NOMO-1 treated with DMSO at 0.1 percent for 48 hours (cell line): ENCODE data around the gene PTPRE.

Experiments
- DNase-seq: peaks from one replicate; lab custom pipeline; 2025; ENCODE audit not compliant: unreplicated experiment; lab: John Stamatoyannopoulos, UW

Gene PTPRE

DNA sequence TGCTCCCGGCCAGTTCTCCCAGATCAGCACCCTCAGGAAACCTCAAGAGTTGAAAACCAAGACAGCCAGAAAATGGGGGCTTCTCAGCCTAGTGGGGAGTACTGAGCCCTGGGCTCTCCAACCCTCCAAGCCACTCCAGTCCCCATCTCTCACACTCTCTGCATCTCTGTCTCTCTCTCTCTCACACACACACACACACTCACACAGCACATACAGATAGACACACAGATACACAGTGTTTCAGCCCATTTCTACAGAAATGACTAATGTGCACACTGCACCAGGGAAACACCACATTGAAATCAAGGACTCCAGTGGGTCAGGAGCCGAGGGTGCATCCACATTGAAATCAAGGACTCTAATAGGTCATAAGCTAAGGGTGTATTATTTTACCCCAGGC, 111.8 kb downstream of the PTPRE start:
- no peak for DNase-seq

DNA sequence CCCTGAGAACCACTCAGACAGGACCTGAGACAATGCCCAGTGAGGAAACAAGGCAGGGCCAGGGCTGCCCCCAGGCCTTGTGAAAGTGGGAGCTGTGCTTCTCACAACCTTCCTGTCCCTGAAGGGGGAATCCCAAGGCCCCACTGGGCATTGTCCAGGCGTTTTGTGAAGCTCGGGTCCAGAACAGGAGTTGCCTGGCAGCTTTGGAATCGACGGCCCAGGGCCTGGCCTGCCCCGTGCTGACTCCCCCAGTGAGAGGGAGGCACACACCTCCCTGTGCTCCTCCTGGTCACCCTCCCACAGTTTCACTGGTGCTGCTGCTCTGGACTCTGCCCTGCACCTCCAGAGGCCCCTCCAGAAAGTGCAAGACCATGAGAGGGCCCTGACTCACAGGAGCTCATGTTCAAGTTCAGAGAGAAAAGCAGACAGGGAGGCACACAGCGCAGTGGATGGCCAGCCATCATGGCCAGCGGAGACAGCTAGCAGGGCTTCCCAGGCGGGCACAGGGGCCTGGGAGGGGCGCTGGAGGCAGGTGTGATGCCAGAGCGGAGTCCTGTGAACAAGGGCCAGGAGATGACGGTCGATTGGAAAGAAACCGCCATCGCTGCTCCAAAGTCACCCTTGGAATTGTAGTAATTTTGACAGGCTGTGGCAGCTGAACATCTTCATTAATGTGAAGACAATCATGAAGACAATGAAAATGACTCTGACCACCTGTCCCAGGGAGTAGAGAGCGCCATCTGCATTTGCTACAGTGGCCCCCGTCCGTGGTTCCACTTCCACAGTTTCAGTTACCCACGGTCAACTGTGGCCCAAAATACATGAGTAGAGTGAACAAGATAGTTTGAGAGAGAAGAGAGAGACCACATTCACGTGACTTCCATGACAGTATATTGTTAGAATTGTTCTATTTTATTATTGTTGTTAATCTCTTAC, 115.6 kb downstream of the PTPRE start:
- DNase-seq, result no peak

DNA sequence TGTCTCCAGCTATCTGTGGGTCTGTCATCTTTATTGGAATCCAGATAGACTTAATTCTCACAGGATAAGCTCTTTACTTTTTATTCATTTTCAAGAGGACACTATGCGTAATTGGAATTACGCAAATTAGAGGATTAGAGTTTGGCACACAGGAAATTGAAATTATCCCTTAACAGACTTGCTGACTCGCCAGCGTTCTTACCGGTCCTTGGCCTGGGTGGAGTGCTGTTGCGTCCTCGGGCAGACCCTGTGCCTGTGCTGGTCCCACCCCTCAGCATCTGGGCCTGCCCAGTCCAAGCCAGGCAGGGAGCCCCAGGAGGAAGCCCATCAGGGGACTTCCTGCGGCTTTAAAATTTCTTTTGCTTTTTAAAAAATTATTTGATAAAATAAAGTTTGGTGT, 117.5 kb downstream of the PTPRE start:
- DNase-seq, result no peak

DNA sequence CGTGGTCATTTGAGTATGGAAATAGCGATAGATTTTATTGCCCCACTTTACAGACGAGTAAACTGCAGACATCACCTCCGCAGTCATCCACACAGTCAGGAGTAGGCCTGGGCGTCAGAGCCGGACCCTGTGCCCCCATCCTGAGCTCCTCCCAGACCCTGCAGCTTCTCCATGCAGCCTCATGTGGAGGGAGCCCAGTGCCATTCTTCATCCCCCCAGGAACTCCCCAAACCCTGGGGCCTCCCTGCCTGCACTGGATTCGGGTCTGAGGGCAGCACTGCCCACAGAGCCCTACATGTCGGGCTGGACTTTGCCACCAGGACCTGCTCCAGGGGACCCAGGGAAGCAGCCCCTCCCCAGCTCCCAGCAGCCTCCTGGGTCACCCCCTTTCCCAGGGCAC, 118.5 kb downstream of the PTPRE start:
- no peak for DNase-seq

DNA sequence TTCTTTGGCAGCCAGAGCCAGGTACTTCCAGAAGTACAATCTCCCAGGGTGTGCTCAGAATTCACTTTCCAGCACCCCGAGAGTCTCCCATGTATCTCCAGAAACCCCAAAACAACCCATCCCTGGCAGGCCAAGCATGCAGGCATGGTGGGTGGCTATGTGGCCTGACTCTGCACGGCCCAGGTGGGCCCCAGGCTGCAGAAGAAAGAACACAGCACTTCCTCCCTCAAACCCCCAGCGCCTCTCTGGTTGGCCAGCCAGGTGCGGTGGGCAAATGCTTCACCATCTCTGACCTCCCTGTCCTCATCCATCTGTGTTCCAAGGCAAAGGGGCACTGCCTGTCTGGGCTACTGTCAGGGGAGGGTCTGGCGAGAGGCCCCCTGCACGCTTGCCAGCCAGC, 119.0 kb downstream of the PTPRE start:
- DNase-seq, result no peak

DNA sequence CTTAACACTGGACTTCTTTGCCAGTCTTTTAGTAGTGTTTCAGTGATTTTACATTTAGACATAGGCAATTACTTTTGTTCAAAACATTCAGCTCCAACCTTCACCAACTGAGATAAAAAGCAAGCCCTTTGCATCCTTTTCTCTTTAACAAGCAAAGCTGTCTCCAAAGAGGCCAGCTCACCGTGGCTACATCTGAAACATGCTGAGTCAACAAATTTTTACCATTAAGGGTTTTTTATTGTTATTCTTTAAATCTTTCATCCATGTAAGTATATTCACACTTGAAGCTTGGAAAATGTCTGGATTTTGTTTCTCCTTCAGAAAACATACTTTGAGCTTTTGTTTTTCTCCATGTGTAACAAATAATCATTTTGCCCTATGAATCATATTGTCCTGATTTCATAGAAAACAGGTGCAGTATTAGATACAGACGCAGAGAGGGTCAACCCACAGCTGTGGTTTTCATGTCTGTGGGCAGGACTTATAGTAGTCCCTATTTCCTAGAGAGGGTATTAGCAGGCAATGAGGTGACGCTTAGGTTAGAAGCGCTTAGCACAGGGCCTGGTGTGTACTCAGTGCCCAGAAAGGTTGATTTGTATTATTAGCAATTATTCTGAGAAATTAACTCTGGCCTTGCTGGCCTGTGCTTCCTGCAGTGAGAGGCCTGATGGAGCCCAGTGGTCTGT, 119.9 kb downstream of the PTPRE start:
- no peak for DNase-seq

DNA sequence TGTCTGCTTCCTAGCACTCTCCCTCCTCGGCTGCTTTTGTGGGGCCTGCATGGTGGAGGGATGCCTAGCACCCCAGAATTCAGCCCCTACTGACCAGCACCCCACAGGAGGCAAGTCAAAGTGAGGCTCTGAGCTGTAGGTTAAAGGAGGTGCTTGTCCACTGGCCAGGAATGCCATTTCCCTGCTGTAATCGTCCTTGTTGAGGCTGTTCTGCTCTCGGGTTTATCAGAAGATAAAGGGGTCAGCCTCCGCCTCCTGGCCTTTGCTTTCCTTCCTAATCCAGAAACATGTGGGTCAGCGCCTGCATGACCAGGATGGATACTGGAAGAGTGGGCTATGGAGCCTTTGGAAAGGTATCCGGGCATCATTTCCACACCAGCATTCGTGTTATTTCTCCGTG, 120.4 kb downstream of the PTPRE start:
- no peak for DNase-seq

DNA sequence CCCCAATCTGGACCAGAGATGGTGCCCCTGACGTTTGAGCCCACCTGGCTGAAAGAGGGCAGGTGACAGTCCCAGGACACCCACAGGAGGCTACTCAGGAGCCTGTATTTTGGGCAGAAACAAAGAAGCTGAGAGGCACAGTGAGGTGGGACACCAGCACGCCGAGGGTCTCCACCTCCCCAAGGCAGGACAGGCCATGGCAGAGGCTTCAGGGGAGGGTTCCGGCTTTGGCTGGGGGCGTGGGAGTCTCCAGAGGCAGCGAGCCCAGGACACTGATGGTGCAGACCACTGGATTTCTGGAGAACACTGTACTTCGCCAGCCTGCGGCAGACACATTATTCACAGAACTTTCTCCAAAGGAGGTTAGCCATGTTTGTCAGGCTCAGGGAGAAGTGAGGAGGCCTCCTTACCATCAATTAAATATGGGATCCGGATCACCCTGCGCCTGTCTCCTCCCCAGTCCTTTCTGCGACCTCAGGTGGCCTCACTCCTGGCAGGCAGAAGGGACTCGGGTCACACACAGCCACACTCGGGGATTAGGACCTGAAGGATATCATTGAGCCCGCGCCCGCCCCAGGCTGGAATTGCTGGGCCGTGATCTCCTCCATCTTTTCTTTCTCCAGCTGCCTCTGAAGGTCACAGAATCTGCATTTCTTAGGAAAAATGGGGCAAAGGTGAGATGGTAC, 121.1 kb downstream of the PTPRE start:
- no peak for DNase-seq

DNA sequence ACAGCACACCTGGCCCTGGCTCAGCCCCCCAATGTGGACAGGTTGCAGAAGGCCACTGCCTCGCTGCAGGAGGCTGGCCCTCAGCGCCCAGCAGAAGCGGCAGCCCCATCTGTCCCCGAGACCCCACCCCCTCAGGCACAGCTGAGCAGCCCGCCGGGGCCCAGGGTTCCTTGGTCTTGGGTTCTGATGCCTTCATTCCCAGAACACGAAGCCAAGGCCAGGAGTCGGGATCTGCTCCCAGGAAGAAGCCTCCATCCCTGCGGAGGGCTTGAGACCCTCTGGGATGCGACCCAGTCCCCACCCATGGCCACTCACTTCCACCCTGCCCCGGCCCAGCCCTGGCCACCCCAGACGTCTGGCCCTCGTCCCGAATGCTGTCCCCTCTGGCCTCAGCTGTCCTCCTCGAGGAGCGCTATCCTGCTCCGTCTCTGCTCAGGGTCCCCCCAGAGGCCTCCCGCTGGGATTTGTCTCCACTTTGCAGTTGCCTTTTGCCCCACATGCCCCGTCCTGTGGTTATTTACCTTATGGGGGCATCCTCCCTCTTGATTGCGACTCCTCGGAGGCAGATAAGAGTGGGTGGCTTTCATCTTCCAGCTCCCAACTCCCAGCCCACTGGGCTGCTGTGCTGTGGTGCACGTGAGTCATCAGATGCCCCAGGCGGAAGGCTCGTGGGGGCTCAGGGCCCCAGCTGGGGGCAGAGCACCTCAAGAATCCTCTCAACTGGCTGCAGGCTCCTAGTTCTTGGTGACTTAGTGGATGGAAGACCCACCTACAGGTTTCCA, 121.8 kb downstream of the PTPRE start:
- DNase-seq, result no peak

DNA sequence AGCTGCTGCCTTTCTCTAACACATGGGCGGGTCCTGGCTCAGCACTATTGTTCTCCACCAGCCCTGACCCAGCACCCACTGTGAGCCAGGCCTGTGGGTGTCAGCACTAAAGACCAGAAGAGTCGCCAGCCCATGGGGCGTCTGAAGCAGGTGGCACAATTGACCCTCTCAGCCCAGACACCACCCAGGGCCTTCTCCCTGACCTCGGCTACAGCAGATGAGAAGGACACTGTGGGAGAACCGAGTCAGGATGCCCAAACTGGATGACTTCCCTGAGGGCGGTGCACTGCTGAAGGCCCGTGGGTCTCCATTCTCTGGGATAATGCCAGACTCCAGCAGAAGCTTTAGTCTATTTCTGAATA, 122.4 kb downstream of the PTPRE start:
- DNase-seq, result no peak

DNA sequence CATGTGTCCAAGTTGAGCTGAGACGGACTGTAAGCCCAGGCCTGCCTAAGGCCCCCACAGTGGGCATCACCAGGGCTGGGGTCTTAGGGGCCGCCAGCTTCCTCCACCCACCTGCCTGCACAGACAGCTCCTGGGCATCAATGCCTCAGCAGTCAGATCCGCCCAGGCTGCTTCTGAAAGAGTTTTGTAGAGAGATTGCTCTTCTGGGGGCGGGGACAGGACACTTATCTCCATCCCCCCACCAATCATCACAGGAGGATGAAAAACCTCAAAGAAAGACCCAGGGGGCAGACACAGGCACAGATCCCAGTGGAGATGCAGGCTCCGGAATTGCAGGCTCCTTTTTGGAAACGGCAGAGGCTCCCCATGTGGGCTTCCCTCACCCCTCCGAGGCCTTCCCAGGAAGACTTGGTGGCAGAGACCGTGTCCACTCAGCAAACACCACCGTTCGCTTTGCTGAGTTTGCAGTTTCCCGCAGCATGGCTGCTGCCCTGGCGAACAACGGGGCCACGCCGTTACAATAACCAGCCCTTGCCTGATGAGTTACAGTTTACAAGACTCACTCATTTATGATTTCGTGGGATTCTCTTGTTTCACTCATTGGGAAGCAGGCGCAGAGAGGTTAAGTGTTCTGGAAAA, 122.9 kb downstream of the PTPRE start:
- no peak for DNase-seq

DNA sequence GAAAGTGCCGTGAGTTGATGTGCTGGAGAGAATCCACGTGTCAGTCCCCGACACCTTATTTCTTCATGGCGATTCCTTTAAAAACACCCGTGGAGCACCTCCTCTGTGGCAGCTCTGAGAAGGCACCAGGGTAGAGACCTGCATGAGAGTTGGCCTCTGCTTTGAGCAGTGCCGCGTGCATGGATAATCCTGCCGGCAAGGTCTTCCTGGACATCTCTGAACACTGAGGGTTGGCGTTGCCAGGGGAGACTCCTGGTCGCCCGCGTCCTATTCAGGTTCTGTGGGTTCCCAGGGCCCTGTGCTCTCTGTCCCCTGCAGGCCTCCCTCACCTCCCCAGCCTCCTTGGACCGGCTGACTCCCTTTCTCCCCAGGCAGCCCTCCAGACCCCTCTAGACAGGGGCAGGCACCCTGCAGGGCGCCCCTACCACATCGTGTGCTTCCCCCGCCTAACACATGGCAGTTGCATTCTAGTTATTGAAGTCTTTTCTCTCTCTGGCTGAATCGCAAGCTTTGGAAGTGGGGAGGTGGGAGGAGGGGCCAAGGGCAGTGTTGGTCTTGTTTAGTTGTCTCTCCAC, 123.7 kb downstream of the PTPRE start:
- DNase-seq, result no peak

DNA sequence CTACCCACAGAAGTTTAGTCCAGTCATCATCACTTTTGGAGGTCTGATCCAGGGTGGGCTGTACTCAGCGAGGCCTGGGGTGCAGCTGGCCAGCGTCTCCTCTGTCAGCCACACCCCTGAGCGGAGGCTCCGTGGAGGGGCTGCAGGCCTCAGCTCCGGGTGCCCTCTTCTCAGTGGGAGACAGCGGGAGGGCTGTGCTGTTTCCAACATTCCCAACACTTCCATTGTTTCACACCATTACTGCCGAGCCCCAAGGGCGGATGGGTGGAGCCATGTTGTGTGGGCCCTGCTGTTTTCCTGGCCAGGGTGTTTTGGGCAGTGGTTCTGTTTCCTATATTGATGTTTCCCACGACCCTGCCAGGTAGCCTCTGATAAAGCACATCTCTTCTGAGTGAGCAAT, 124.3 kb downstream of the PTPRE start:
- no peak for DNase-seq

DNA sequence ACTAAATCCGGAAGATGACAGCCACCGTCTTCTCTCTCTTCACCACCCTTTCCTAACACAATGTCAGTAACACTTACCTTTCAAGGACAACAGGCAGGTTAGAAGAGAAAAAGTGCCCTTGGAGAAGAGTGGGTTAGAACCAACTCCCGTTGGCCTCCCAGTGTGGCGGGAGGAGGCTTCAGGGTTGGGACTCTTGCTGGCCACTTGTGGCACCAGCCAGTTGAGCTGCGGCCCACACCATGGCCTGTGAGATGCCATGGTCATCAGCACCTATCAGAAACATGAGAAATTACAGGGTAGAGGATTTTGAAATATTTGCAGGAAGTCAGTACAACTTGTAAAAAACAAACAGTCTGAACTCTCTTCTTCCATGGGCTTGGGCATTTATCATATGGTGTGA, 125.6 kb downstream of the PTPRE start:
- no peak for DNase-seq

DNA sequence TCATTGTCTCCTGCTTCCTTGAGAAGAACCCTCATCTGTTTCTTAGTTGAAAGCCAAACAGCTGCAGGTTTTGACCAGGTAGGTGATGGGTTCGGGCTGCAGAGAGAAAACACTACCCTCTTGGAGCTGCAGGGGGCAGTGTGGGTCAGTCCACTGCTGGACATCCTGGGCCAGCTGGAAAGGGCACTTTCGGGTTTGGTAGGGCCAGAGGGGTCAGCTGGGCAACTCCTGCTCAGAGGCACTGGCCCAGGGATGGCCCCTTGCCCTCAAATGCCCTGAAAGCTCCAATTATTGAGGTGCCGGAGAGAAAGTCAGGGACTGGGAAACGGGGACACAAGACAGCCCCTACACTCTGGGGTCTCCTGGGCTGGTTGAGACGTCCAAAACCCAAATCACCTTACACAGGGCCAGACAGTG, 128.7 kb downstream of the PTPRE start:
- peak; percentile 16 for DNase-seq

DNA sequence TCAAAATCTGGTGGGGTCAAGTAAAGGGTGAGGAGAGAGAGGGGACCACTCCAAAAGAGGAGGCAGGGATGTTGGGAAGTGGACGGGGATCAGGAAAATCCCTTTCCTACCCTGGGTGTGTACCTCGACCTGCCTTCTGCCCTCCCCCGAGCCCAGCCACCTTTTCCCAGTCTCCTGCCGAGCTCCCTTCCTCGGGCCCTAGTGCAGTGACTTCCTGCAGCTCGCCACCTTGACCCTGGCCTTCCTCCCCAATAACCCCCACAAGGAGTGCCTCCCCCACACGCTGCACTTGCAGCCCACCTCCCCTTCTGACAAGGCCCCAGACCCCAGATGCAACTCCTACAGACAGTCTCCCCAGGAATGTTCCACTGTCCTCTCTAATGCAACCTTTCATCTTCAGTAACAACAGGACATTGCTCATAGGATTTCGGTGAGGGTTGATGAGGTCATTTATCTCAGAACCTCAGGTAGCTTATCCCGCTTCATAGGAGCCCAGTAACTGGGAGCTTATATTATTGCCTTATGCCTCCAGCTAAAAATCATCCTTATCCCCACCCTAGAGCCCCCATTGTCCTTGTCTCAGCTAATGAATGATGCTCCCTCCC, 129.2 kb downstream of the PTPRE start:
- DNase-seq, result no peak

DNA sequence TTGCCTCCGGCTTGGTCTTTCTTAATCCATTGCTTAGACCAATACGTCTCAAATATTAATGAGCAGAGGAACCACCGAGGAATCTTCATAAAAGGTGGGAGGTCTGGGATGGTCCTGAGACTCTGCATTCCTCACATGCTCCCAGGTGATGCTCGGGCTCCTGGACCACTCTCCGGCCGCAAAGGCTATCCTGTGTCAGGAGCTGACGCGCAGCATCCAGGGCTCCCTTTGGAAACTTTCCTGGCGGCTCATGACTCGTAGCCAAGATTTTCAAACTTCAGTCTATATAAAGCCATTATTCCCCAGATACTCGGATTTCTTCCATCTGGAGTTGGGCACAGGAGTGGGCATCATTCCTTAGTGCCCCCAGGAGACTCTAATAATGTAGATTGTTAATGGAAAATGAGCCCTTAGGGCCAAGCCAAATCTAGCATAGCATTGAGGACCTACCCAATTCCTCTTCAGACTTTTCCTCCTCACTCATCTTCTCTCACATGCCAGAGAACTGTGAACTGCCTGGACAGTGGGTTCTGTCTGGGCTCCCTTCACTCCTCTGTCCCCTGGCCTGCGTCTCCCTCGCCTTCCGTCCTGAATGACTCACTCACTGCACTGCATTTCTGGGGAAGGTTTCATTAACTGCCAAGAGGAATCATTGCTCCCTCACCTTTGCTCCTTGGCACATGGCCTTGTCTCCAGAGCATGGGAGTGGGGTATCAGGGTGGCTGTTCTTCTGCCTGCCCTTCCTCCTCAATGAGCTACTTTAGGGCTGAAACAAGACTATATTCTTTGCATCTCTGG, 130.0 kb downstream of the PTPRE start:
- no peak for DNase-seq

DNA sequence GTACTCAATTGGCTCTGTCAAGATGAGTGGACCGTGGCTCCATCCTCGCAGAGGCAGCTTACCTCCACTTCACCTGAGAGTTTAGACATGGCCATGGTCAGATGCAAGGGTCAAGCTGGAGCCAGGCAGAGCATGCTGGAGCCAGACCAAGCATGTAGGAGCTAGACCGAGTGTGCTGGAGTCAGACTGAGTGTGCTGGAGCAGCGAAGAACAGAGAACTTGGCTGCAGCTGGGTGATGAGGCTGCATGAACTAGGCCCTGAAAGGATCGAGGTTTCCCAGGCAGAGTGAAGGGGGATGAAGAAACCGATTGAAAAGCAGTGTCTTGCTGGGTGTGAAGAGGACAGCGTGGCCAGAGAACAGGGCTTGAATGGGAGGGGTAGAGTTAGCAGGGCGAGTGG, 133.2 kb downstream of the PTPRE start:
- DNase-seq, result no peak

DNA sequence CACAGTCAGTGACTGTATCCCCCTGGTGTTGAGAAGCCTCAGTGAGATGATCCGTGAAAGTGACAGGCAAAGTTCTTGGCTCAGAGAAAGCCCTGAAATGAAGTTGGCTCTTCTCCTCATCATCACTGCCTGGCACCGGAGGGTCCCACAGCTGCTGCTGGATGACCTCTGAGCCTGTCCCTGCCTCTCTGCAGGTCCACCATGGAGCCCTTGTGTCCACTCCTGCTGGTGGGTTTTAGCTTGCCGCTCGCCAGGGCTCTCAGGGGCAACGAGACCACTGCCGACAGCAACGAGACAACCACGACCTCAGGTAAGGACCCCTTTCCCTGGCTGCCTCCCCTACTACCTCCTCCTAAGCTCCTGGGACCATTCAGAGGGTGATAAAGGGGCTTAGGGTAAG, 133.8 kb downstream of the PTPRE start:
- DNase-seq, result no peak
